Right atrium auricular region (tissue), 2 donors: Measurements from ENCODE around the gene KRT85. TPM values are rescaled to one million over a fixed set of nuclear protein-coding genes. Genes with fewer than 3 reads are reported as not detected.

ENCODE experiments used
- DNase-seq: peaks from one replicate; pipeline ENCODE4 v3.0.0-alpha.2; 2019; ENCODE audit warnings: low spot score
- H3K27ac ChIP-seq, 2 donors: fragments of 200-600 bp; sonication (generic); 1 replicate in 1 of 2; 2 replicates in 1 of 2; pipeline ENCODE4 v1.5.1; 2016 to 2019
- H3K27me3 ChIP-seq, 2 donors: fragments of 200-600 bp; sonication (generic); one replicate each; pipeline versions ENCODE4 v1.5.1 to v1.6.0; 2017 to 2019
- H3K36me3 ChIP-seq: fragments of 200-600 bp; sonication (generic); one replicate; pipeline ENCODE4 v1.5.1; 2016
- H3K4me1 ChIP-seq, 2 donors: fragments of 200-600 bp; sonication (generic); one replicate each; pipeline versions ENCODE4 v1.5.1 to v1.6.0; 2017 to 2019
- H3K4me3 ChIP-seq, 2 donors: fragments of 200-600 bp; sonication (generic); 1 replicate in 1 of 2; 2 replicates in 1 of 2; pipeline ENCODE4 v1.5.1; 2017 to 2019; ENCODE audit warnings: mild to moderate bottlenecking in 1 of 2, moderate library complexity in 1 of 2
- H3K9me3 ChIP-seq, 2 donors: fragments of 200-600 bp; sonication (generic); one replicate each; pipeline ENCODE4 v1.5.1; 2019
- CTCF ChIP-seq, 2 donors: fragments of 200-600 bp; sonication (generic); IDR thresholded peaks; one replicate each; pipeline ENCODE4 v1.5.1; 2019; ENCODE audit warnings: antibody characterized with exemption in 2 of 2
- total RNA-seq, 2 donors: library from RNA; depleted of rRNA; stranded (reverse); fragments of >200 nt; gene quantifications; one replicate each; pipeline ENCODE4 v1.1.0, GENCODE V29; 2016

Gene KRT85
- total RNA-seq, 2 donors from 2014 or later: not detected

- Histone ChIP-seq H3K36me3 (no peaks in the 10 kb centered on the region), H3K27me3 (no peaks in the 10 kb centered on the region), H3K4me1 (no peaks in the 10 kb centered on the region), H3K9me3 (no peaks in the 10 kb centered on the region), H3K4me3 (no peak within 1 kb of the TSS), H3K27ac (no peak within 1 kb of the TSS)
- no peak for DNase-seq
- TF ChIP-seq CTCF (IDR thresholded peaks at IDR 0.05): no peak
Measured at GRCh38 chr12:52320784-52321400, 46.4 kb downstream of the KRT85 start, which contains the start of gene KRT83. Gene KRT83 (minus strand): TSS chr12:52321398. CDS start chr12:52321335, 63 bp downstream.

DNA sequence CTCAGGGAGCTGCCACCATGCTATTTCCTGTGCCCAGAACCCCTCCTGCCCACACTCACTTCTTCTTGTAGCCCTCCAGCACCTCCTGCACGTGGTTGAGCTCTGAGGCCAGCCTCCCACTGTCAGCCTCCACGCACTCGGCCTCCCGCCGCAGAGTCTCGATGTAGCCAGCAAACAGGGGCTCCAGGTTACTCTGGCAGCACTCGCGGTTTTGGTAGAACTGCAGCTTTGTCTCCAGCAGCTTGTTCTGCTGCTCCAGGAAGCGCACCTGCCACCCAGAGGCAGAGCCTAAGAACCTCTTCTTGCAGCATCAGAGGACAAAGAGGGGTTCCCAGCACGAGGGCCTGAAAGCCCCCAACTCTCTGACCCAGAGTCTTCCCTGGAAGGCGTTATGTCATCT is 48.2 kb downstream of the KRT85 start:
- Histone ChIP-seq H3K27me3 (no peaks in the 10 kb centered on the region), H3K27ac (no peak overlapping the region), H3K4me3 (no peak overlapping the region), H3K36me3 (no peaks in the 10 kb centered on the region), H3K9me3 (no peaks in the 10 kb centered on the region), H3K4me1 (no peaks in the 10 kb centered on the region)
- TF ChIP-seq CTCF (IDR thresholded peaks at IDR 0.05): no peak
- no peak for DNase-seq

DNA sequence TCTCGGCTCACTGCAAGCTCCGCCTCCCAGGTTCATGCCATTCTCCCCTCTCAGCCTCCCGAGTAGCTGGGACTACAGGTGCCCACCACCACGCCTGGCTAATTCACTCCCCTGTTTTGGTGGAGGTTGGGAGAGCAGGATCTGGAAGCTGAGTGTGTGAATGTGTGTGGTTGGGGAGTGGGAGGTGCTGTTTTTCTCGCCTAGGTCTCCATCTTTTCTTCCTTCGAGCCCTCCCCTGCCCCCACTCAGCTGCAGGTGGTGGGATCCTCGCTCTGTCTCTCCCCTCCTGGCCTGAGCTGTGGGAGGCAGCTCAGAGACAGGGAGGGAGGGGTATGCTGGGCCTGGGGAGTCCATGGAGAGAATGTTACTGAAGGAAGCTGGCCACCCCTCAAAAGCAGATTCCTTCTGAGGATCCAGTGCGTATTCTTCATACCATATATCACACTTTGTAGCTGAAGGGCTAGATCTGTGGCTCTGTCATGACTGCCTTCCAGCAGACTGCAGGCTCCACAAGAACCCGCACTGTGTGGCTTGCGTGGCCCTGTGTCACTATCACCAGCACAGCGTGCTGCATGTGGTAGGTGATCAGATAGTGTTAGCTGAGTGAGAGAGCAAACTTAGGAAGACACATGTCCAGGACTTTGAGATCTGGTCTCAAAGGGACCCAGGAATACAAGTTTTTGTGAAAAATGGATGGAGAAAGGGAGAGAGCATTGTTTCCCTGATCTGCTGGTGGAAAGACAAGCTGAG is 48.9 kb downstream of the KRT85 start:
- H3K4me3 ChIP-seq: no peak overlapping the region
- H3K27me3 ChIP-seq: no peaks in the 10 kb centered on the region
- no peak for TF ChIP-seq CTCF (IDR thresholded peaks at IDR 0.05)
- no peaks in the 10 kb centered on the region for H3K36me3 ChIP-seq
- no peak overlapping the region for H3K27ac ChIP-seq
- no peak for DNase-seq
- no peaks in the 10 kb centered on the region for H3K4me1 ChIP-seq
- H3K9me3 ChIP-seq: no peaks in the 10 kb centered on the region

GRCh38 chr12:52317468-52318052 is 49.7 kb downstream of the KRT85 start:
- H3K4me3 ChIP-seq: no peak overlapping the region
- H3K9me3 ChIP-seq: no peaks in the 10 kb centered on the region
- no peak overlapping the region for H3K27ac ChIP-seq
- DNase-seq: no peak
- H3K4me1 ChIP-seq: no peaks in the 10 kb centered on the region
- TF ChIP-seq CTCF (IDR thresholded peaks at IDR 0.05): no peak
- no peaks in the 10 kb centered on the region for H3K36me3 ChIP-seq
- H3K27me3 ChIP-seq: no peaks in the 10 kb centered on the region

- Histone ChIP-seq H3K36me3 (no peaks in the 10 kb centered on the region), H3K27me3 (no peaks in the 10 kb centered on the region), H3K4me1 (no peaks in the 10 kb centered on the region), H3K27ac (no peak overlapping the region), H3K4me3 (no peak overlapping the region), H3K9me3 (no peaks in the 10 kb centered on the region)
- TF ChIP-seq CTCF (IDR thresholded peaks at IDR 0.05): no peak
- DNase-seq: no peak
Measured at GRCh38 chr12:52316701-52317100, 50.6 kb downstream of the KRT85 start.
